Raji (cell line): ENCODE data around the gene HS6ST2.

ENCODE experiments used
- POLR2A ChIP-seq: IDR thresholded peaks from 2 replicates; pipeline ENCODE4 v1.6.1; 2011; ENCODE audit warnings: low read depth, low read length, control low read depth; ENCODE audit not compliant: insufficient read depth

The HS6ST2 gene

GRCh38 chrX:132741689-132742088, 216.7 kb downstream of the HS6ST2 start:
- no peak for TF ChIP-seq POLR2A

- no peak for TF ChIP-seq POLR2A
Observed at GRCh38 chrX:132740316-132741123, 217.9 kb downstream of the HS6ST2 start.

- no peak for TF ChIP-seq POLR2A
Observed at GRCh38 chrX:132738951-132739350, 219.5 kb downstream of the HS6ST2 start.

GRCh38 chrX:132737743-132738142, 220.7 kb downstream of the HS6ST2 start:
- no peak for TF ChIP-seq POLR2A

- TF ChIP-seq POLR2A: no peak
Observed at GRCh38 chrX:132732236-132732635, 226.2 kb downstream of the HS6ST2 start.

GRCh38 chrX:132730726-132731125, 227.7 kb downstream of the HS6ST2 start:
- no peak for TF ChIP-seq POLR2A

GRCh38 chrX:132730266-132730665, 228.2 kb downstream of the HS6ST2 start:
- no peak for TF ChIP-seq POLR2A

- TF ChIP-seq POLR2A: no peak
Observed at GRCh38 chrX:132728296-132728695, 230.1 kb downstream of the HS6ST2 start.

- no peak for TF ChIP-seq POLR2A
Observed at GRCh38 chrX:132718431-132718958, 239.9 kb downstream of the HS6ST2 start.

GRCh38 chrX:132716006-132716405, 242.4 kb downstream of the HS6ST2 start:
- no peak for TF ChIP-seq POLR2A

GRCh38 chrX:132714913-132715312, 243.5 kb downstream of the HS6ST2 start:
- no peak for TF ChIP-seq POLR2A

GRCh38 chrX:132712350-132712749, 246.1 kb downstream of the HS6ST2 start:
- TF ChIP-seq POLR2A: no peak

- no peak for TF ChIP-seq POLR2A
Observed at GRCh38 chrX:132710656-132711155, 247.7 kb downstream of the HS6ST2 start.

- no peak for TF ChIP-seq POLR2A
Observed at GRCh38 chrX:132708529-132708928, 249.9 kb downstream of the HS6ST2 start.

- no peak for TF ChIP-seq POLR2A
Observed at GRCh38 chrX:132704769-132705168, 253.7 kb downstream of the HS6ST2 start.

GRCh38 chrX:132694382-132694781, 264.0 kb downstream of the HS6ST2 start:
- TF ChIP-seq POLR2A: no peak
